IMR-90 (cell line): ENCODE data around the gene JPT1. TPM values are rescaled to one million over a fixed set of nuclear protein-coding genes. Genes with fewer than 3 reads are reported as not detected.
A peak's percentile ranks its signal among the peaks of the same experiment; 100 is the strongest.

Experiments
- ATAC-seq: fragments of 200-7000 bp; cut with Tn5 transposase; 2 replicates; pipeline ENCODE4 v1.9.1; 2020; ENCODE audit warnings: low read depth, mild to moderate bottlenecking, moderate library complexity
- BruUV-seq: library from RNA; stranded (reverse); fragments of 400-500 nt; replicated peaks from 2 replicates; lab custom pipeline; 2021; lab: Mats Ljungman, UMichigan
- CTCF ChIA-PET: fragments of 300-600 bp; formaldehyde crosslinking; extraction: SDS; loops from one replicate; lab custom pipeline; 2021; ENCODE audit warnings: antibody characterized with exemption; lab: Yijun Ruan, JAX
- POLR2A ChIA-PET: fragments of 300-600 bp; sonication (Branson Sonifier 250); formaldehyde crosslinking; loops from one replicate; lab custom pipeline; 2022; ENCODE audit warnings: antibody characterized with exemption; ENCODE audit not compliant: unreplicated experiment; lab: Charles Lee
- DNase-seq: peaks from one replicate; pipeline ENCODE4 v3.0.0; 2013
- H2AFZ ChIP-seq: replicated peaks from 2 replicates; pipeline ENCODE3; 2013; ENCODE audit warnings: low read length, mild to moderate bottlenecking; ENCODE audit not compliant: poor library complexity
- H2AK5ac ChIP-seq: 2 replicates; pipeline ENCODE4 v1.6.1; 2013; ENCODE audit warnings: low read depth, low read length, inconsistent platforms
- H2AK9ac ChIP-seq: replicated peaks from 2 replicates; pipeline ENCODE3; 2013; ENCODE audit warnings: mild to moderate bottlenecking, low read depth, low read length, moderate library complexity; ENCODE audit not compliant: poor library complexity
- H2BK120ac ChIP-seq: 2 replicates; pipeline ENCODE4 v1.6.1; 2013; ENCODE audit warnings: low read depth, low read length, inconsistent platforms
- H2BK15ac ChIP-seq: 3 replicates; pipeline ENCODE4 v1.6.1; 2013; ENCODE audit warnings: low read depth, low read length, inconsistent platforms
- H2BK20ac ChIP-seq: 2 replicates; pipeline ENCODE4 v1.6.1; 2013; ENCODE audit warnings: low read depth, mild to moderate bottlenecking, inconsistent platforms, low read length, moderate library complexity
- H2BK5ac ChIP-seq: 2 replicates; pipeline ENCODE4 v1.6.1; 2013; ENCODE audit warnings: mild to moderate bottlenecking, low read depth, low read length, inconsistent platforms; ENCODE audit not compliant: poor library complexity, severe bottlenecking
- H3K14ac ChIP-seq: replicated peaks from 2 replicates; pipeline ENCODE4 v1.6.1; 2013; ENCODE audit warnings: low read depth, low read length, inconsistent platforms
- H3K18ac ChIP-seq: 2 replicates; pipeline ENCODE4 v1.6.1; 2013; ENCODE audit warnings: low read depth, low read length, control low read depth
- H3K23ac ChIP-seq: 2 replicates; pipeline ENCODE4 v1.6.1; 2013; ENCODE audit warnings: low read depth, low read length, inconsistent platforms
- H3K27ac ChIP-seq: 2 replicates; pipeline ENCODE4 v1.5.1; 2013; ENCODE audit warnings: mild to moderate bottlenecking, control low read depth, low read length; ENCODE audit not compliant: insufficient read depth
- H3K27me3 ChIP-seq: 2 replicates; pipeline ENCODE4 v1.6.1; 2013; ENCODE audit warnings: low read length; ENCODE audit not compliant: control insufficient read depth, insufficient read depth
- H3K36me3 ChIP-seq: 2 replicates; pipeline ENCODE4 v1.6.1; 2013; ENCODE audit warnings: low read length, mixed read lengths; ENCODE audit not compliant: control insufficient read depth, insufficient read depth
- H3K4ac ChIP-seq: 2 replicates; pipeline ENCODE4 v1.6.1; 2013; ENCODE audit warnings: low read depth, low read length, inconsistent platforms
- H3K4me1 ChIP-seq: 2 replicates; pipeline ENCODE4 v1.6.1; 2013; ENCODE audit warnings: low read length, mixed read lengths; ENCODE audit not compliant: control insufficient read depth, insufficient read depth
- H3K4me2 ChIP-seq: 2 replicates; pipeline ENCODE4 v1.6.1; 2013; ENCODE audit warnings: low read depth, mild to moderate bottlenecking, control low read depth, low read length, moderate library complexity
- H3K4me3 ChIP-seq: 2 replicates; pipeline ENCODE4 v1.5.1; 2013; ENCODE audit warnings: low read depth, mild to moderate bottlenecking, control low read depth, low read length, moderate library complexity; ENCODE audit not compliant: insufficient read depth
- H3K56ac ChIP-seq: 2 replicates; pipeline ENCODE4 v1.6.1; 2013; ENCODE audit warnings: low read length, inconsistent platforms; ENCODE audit not compliant: insufficient read depth; ENCODE audit errors: extremely low read depth
- H3K79me1 ChIP-seq, 2 experiments: 2 replicates each; pipeline ENCODE4 v1.6.1; 2013; ENCODE audit warnings: low read length in 2 of 2, inconsistent platforms in 1 of 2, low read depth in 1 of 2
- H3K9ac ChIP-seq: 2 replicates; pipeline ENCODE4 v1.6.1; 2013; ENCODE audit warnings: low read depth, low read length, control low read depth
- H3K9me1 ChIP-seq: 2 replicates; pipeline ENCODE4 v1.6.1; 2013; ENCODE audit warnings: low read length, inconsistent platforms; ENCODE audit not compliant: insufficient read depth
- H3K9me3 ChIP-seq: 2 replicates; pipeline ENCODE4 v1.6.1; 2013; ENCODE audit warnings: low read length; ENCODE audit not compliant: control insufficient read depth, insufficient read depth
- H4K20me1 ChIP-seq: 2 replicates; pipeline ENCODE4 v1.6.1; 2013; ENCODE audit warnings: low read length, inconsistent platforms; ENCODE audit not compliant: insufficient read depth
- H4K5ac ChIP-seq: 2 replicates; pipeline ENCODE4 v1.6.1; 2013; ENCODE audit warnings: mild to moderate bottlenecking, low read depth, low read length, control low read depth
- H4K8ac ChIP-seq, 2 experiments: 2 replicates each; pipeline ENCODE4 v1.6.1; 2013; ENCODE audit warnings: low read depth in 2 of 2, low read length in 2 of 2, control low read depth in 1 of 2, inconsistent platforms in 1 of 2
- H4K91ac ChIP-seq: 2 replicates; pipeline ENCODE4 v1.6.1; 2013; ENCODE audit warnings: low read depth, low read length, inconsistent platforms; ENCODE audit not compliant: insufficient read depth
- CHD1 ChIP-seq: IDR thresholded peaks from 2 replicates; pipeline ENCODE4 v1.6.1; 2012; ENCODE audit warnings: low read depth, low read length, improper control_type of control experiment
- POLR2A ChIP-seq: IDR thresholded peaks from 2 replicates; pipeline ENCODE4 v1.6.1; 2012; ENCODE audit warnings: mild to moderate bottlenecking, low read depth, low read length
- RFX5 ChIP-seq: IDR thresholded peaks from 2 replicates; pipeline ENCODE4 v1.8.0; 2012; ENCODE audit warnings: low read depth, mild to moderate bottlenecking, low read length, moderate library complexity
- WGBS, 2 experiments: methylation state at CpG; one replicate each; pipeline versions ENCODE4 v1.1.5 to v1.1.7; 2013; ENCODE audit warnings: missing lambda C conversion rate in 2 of 2; ENCODE audit not compliant: insufficient read length in 1 of 2; ENCODE audit errors: extremely low coverage in 2 of 2; 5-methylcytosine and 5-hydroxymethylcytosine counted together
- dilution Hi-C: fragments of 300-500 bp; cut with HindIII; formaldehyde crosslinking; loops from one replicate; pipeline ENCODE4 v1.14.3; 2018; ENCODE audit warnings: low sequenced_read_pairs; ENCODE audit not compliant: unreplicated experiment
- in situ Hi-C: fragments of 300-500 bp; cut with MboI; formaldehyde crosslinking; loops from 3 replicates; pipeline ENCODE4 v1.14.3; 2019; ENCODE audit warnings: low sequenced_read_pairs, inconsistent platforms, mixed read lengths
- intact Hi-C: fragments of 100-400 bp; cut with micrococcal nuclease; formaldehyde crosslinking; loops from 2 replicates; pipeline ENCODE4 v1.10.0; 2022
- polyA plus RNA-seq, 3 experiments: library from polyadenylated mRNA; depleted of rRNA; stranded (reverse); fragments of >200 nt; gene quantifications; 2 replicates each; pipeline ENCODE4 v1.2.3, GENCODE V29; 2012; ENCODE audit warnings: low replicate concordance in 1 of 3
- total RNA-seq: library from RNA; depleted of rRNA; stranded (reverse); fragments of >200 nt; gene quantifications from 2 replicates; pipeline ENCODE4 v1.2.3, GENCODE V29; 2012
- TF ChIP-seq, protein P1 (sequence below): fragments of 150-350 bp; IDR thresholded peaks from 2 replicates; pipeline ENCODE4 v1.6.1; 2016; ENCODE audit warnings: low read depth, mild to moderate bottlenecking, low read length, moderate library complexity, borderline replicate concordance

The JPT1 gene
- total and polyA plus RNA-seq, 2 of the 4 experiments (the other 2 are of a cell fraction) = 118 to 272 TPM

DNA sequence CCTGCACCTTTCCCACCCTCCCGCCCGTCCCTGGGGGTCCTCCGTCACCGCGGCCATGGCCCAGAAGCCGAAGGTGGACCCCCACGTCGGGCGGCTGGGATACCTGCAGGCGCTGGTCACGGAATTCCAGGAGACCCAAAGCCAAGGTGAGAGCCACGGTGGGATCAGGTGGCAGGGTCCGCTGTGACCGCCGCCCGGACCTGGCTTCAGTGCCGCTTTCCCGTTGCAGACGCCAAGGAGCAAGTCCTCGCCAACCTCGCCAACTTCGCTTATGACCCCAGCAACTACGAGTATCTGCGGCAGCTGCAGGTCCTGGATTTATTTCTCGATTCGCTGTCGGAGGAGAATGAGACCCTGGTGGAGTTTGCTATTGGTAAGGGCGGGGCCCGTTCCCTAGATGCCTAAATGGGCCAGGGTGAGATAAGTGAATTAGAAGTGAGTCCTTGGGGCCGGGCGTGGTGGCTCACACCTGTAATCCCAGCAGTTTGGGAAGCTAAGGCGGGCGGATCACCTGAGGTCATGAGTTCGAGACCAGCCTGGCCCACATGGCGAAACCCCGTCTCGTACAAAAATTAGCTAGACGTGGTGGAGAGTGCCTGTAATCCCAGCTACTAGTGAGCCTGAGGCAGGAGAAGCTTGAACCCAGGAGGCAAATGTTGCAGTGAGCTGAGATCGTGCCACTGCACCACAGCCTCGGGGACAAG lies 43.9 kb downstream of the JPT1 start:
- POLR2A ChIA-PET = interaction anchor here (1.6 kb wide), 1 partner anchor 32 kb away, joined by 8 read pairs; no protein-coding TSS in a partner anchor
- Histone ChIP-seq H4K20me1 (no peaks in the 10 kb centered on the region), H3K23ac (no peak overlapping the region), H3K9ac (peak overlapping the region; percentile 87), H3K36me3 (peaks cover 4% of the 10 kb centered on the region; the same call in 1 of the 2 replicates), H2BK5ac (no peak overlapping the region), H3K14ac (peak overlapping the region; percentile 61; the same call in 1 of the 2 replicates), H3K79me1 (peaks cover 23 to 38% of the 10 kb centered on the region in 2 experiments), H2BK15ac (no peak overlapping the region), H3K9me3 (no peaks in the 10 kb centered on the region), H3K4me2 (peak overlapping the region; percentile 83), H3K56ac (peak overlapping the region; percentile 12; the same call in 1 of the 2 replicates), H2BK20ac (no peak overlapping the region), H3K9me1 (0 out of 2 replicates have a peak, but pooled peaks cover 5% of the 10 kb centered on the region), H2AK9ac (peak overlapping the region; percentile 97), H2BK120ac (no peak overlapping the region), H3K27ac (no peak overlapping the region; the same call in 1 of the 2 replicates), H4K5ac (no peak overlapping the region; the same call in 1 of the 2 replicates), H2AFZ (peak overlapping the region; percentile 91), H3K18ac (no peak overlapping the region), H4K91ac (peak overlapping the region; percentile 55; the same call in 1 of the 2 replicates), H4K8ac (peak overlapping the region; percentile 96 to 98; a peak in 3 of 4 replicates), H3K4me1 (peaks cover 7% of the 10 kb centered on the region; the same call in 1 of the 2 replicates), H3K4ac (peak overlapping the region; percentile 15), H3K27me3 (peaks cover 2% of the 10 kb centered on the region; the same call in 1 of the 2 replicates), H3K4me3 (peak overlapping the region; percentile 87), H2AK5ac (peak overlapping the region; percentile 57; the same call in 1 of the 2 replicates)
- WGBS, 2 experiments = 51% methylated on average over 21 of the region's 40 CpGs; no CpG with 5 or more reads in 1 of the 2 experiments
- dilution Hi-C loops (no loop called here), in situ Hi-C loops (no loop called here), intact Hi-C loops (loop anchor here (5.0 kb wide), 2 partner anchors 48 to 123 kb away; partner anchors contain the start of gene CDR2L)
- no peak for DNase-seq
- TF ChIP-seq POLR2A (no peak), RFX5 (no peak), CHD1 (no peak)
- TF ChIP-seq, protein P1, sequence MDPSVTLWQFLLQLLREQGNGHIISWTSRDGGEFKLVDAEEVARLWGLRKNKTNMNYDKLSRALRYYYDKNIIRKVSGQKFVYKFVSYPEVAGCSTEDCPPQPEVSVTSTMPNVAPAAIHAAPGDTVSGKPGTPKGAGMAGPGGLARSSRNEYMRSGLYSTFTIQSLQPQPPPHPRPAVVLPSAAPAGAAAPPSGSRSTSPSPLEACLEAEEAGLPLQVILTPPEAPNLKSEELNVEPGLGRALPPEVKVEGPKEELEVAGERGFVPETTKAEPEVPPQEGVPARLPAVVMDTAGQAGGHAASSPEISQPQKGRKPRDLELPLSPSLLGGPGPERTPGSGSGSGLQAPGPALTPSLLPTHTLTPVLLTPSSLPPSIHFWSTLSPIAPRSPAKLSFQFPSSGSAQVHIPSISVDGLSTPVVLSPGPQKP = no peak
- CTCF ChIA-PET = interaction anchor here (1.0 kb wide), 1 partner anchor 51 kb away, joined by 3 read pairs; no protein-coding TSS in a partner anchor
- no peak for ATAC-seq
- BruUV-seq = no TSS peak
